Germinal center (tissue), 1 donor: ENCODE results near the gene CXorf49B.
"Not testable (repeated sequence)": the region's sequence is repeated elsewhere in the genome, so short reads cannot be mapped to it uniquely, and the experiment has no call there.

Source experiments
- DNase-seq: peaks from one replicate; pipeline ENCODE4 v3.0.0; 2012; ENCODE audit warnings: mixed read lengths, low spot score

The CXorf49B gene

DNA sequence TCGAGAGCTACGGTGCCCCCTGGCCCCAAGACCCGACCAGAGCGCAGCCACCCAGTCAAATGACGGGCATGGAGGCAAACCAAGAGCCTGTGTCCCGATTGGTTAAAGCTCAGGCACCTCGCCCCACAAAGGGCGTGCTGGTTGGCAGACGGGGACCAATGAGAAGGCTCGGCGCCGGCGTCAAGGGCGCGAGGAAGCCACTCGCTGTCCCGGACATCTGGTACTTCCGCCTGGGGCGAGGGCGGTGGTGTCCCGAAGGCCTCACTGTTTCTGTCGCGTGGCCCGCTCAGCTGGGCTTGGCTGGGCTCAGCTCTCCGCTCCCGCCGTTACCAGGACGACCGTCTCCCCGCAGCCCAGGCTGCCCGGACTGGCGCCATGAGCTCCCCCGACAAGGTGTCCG lies at the start of gene CXorf49B:
Gene CXorf49B (plus strand): TSS at position 301 of the 400 bp plus-strand sequence. CDS start 75 bp downstream, at position 376.
- DNase-seq = not testable (repeated sequence)

DNA sequence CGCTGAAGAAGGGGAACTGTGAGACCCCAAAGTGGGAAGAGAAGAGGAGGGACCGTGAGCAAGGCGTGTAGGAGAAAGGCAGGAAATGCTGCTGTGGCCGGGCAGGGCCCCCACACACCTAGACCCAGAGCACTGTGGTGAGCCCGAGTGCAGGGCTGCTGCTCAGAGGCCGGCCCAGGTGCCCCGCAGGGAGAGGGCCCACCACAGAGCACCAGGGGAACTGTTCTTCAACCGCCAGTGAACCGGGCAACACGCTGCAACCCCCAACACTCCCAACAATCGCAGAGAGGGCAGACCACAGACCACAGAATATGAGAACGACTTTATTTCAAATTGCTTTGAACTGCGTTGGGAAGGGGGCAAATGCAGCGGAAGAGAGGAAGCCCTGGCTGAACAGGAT lies 49.1 kb upstream of the CXorf49B start:
- not testable (repeated sequence) for DNase-seq

DNA sequence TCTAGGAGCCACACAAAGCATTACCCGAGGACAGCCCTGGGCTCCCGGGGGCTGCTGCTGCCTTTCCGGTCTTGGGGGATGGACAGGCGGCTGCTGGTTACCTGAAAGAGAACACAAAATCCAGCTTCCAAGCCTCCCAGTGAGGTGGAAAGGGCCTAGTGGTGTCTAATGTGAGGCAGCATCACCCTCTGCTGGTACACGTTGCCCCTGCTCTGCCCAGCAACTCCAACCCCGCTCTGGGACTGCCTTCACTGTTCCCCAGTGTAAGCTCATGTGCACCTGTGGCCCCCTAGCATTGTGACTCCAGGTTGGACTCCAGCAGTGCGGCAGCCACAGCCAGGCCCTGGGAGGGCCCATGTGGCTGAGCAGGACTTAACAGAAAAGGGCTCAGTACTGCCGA lies 47.6 kb upstream of the CXorf49B start:
- not testable (repeated sequence) for DNase-seq

DNA sequence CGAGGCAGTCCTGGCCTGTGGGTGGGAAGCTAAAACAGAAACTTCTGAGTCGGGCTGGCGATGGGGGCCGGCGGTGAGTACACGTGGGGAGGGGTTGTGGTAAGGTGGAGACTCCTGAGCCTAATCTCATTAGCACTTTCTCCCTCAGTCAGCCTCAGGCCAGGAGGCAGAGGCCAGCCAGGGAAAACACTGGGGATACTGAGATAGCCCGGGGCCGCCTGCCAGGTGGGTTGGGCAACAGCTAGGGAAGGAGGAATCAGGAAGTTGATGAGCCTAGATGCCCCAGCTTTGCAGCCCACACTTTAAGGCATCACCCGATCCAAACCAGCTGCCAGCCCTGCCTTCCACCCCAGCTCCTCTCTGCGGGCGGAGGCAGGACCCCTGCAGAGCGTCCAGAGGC lies 46.8 kb upstream of the CXorf49B start:
- DNase-seq = not testable (repeated sequence)

DNA sequence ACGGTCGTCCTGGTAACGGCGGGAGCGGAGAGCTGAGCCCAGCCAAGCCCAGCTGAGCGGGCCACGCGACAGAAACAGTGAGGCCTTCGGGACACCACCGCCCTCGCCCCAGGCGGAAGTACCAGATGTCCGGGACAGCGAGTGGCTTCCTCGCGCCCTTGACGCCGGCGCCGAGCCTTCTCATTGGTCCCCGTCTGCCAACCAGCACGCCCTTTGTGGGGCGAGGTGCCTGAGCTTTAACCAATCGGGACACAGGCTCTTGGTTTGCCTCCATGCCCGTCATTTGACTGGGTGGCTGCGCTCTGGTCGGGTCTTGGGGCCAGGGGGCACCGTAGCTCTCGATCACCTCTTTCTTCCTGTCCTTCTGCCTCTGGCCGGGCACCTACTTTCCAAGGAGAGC lies 45.0 kb upstream of the CXorf49B start, which contains the start of gene CXorf49:
Gene CXorf49 (minus strand): TSS at position 101 of the 400 bp plus-strand sequence. CDS start 134 bp downstream, outside the sequence.
- not testable (repeated sequence) for DNase-seq

DNA sequence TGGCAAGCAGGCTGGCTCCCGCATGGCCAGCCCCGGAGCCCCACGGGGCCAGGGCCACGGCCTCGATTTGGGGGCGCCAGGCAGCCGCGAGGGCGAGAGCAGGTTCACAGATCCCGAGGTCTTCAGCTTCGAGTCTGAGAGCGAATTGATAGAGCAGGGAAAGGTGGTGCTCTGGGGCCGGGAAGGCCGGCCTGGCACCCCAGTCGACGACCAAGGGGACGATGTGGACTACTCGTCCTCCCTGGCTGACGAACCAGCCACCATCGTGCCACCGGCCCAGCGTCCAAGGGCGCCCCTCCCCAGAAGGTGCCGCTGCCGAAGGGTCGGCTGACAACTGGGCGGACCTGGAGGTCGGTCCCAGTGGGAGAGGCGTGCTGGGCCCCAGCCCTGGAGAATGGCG lies 44.0 kb upstream of the CXorf49B start:
- not testable (repeated sequence) for DNase-seq

DNA sequence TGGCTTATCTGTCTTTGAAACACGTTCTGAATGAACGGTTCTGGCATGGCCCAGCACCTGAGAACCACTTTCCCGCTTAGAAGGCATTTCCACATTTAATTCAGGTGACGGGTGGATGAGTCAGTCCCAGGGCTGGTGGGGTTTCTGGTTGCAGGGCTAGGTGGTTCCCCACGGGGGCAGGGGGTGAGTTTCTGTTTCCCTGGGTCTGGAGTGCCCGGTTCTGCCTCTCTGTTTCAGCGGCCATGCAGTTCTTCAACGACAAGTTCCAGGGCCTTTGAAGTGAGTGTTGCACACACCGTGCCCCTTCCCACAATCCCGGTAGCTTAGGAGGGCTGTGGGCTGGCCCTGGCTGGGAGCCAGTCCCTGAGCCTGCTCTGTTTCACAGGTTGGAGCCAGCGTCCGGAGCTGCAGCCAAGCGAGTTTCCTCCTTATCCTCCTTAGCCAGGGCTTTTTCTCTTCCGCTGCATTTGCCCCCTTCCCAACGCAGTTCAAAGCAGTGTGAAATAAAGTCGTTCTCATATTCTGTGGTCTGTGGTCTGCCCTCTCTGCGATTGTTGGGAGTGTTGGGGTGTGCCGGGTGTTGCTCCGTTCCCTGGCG lies 42.8 kb upstream of the CXorf49B start:
- not testable (repeated sequence) for DNase-seq

DNA sequence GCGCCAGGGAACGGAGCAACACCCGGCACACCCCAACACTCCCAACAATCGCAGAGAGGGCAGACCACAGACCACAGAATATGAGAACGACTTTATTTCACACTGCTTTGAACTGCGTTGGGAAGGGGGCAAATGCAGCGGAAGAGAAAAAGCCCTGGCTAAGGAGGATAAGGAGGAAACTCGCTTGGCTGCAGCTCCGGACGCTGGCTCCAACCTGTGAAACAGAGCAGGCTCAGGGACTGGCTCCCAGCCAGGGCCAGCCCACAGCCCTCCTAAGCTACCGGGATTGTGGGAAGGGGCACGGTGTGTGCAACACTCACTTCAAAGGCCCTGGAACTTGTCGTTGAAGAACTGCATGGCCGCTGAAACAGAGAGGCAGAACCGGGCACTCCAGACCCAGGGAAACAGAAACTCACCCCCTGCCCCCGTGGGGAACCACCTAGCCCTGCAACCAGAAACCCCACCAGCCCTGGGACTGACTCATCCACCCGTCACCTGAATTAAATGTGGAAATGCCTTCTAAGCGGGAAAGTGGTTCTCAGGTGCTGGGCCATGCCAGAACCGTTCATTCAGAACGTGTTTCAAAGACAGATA lies 2.4 kb upstream of the CXorf49B start:
- not testable (repeated sequence) for DNase-seq

DNA sequence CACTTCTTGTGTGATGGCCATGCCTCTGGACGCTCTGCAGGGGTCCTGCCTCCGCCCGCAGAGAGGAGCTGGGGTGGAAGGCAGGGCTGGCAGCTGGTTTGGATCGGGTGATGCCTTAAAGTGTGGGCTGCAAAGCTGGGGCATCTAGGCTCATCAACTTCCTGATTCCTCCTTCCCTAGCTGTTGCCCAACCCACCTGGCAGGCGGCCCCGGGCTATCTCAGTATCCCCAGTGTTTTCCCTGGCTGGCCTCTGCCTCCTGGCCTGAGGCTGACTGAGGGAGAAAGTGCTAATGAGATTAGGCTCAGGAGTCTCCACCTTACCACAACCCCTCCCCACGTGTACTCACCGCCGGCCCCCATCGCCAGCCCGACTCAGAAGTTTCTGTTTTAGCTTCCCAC lies 1.7 kb downstream of the CXorf49B start:
- not testable (repeated sequence) for DNase-seq

DNA sequence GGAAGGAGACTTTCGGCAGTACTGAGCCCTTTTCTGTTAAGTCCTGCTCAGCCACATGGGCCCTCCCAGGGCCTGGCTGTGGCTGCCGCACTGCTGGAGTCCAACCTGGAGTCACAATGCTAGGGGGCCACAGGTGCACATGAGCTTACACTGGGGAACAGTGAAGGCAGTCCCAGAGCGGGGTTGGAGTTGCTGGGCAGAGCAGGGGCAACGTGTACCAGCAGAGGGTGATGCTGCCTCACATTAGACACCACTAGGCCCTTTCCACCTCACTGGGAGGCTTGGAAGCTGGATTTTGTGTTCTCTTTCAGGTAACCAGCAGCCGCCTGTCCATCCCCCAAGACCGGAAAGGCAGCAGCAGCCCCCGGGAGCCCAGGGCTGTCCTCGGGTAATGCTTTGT lies 2.5 kb downstream of the CXorf49B start:
- not testable (repeated sequence) for DNase-seq

DNA sequence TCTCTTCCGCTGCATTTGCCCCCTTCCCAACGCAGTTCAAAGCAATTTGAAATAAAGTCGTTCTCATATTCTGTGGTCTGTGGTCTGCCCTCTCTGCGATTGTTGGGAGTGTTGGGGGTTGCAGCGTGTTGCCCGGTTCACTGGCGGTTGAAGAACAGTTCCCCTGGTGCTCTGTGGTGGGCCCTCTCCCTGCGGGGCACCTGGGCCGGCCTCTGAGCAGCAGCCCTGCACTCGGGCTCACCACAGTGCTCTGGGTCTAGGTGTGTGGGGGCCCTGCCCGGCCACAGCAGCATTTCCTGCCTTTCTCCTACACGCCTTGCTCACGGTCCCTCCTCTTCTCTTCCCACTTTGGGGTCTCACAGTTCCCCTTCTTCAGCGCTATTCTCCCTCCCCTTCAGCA lies 4.0 kb downstream of the CXorf49B start:
- not testable (repeated sequence) for DNase-seq

DNA sequence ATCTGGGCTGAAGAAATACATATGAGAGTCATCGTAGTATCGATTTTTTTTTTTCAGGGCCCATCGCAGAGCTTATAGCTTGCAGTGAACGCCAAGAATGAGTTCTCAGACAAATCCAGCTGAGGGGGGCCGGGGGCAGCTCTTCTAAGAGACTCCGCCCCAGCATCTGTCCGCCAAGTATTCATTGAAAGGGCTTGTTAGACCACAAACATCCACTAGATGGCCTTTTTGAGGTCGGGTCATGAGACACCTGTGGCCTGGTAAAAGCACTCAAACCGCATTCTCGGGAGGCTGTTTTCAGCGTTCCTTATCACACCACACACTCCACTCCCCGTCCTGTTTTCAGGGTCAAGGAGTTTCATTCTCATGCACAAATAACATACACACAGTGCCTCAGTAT lies 15.2 kb downstream of the CXorf49B start:
- DNase-seq = not testable (repeated sequence)

DNA sequence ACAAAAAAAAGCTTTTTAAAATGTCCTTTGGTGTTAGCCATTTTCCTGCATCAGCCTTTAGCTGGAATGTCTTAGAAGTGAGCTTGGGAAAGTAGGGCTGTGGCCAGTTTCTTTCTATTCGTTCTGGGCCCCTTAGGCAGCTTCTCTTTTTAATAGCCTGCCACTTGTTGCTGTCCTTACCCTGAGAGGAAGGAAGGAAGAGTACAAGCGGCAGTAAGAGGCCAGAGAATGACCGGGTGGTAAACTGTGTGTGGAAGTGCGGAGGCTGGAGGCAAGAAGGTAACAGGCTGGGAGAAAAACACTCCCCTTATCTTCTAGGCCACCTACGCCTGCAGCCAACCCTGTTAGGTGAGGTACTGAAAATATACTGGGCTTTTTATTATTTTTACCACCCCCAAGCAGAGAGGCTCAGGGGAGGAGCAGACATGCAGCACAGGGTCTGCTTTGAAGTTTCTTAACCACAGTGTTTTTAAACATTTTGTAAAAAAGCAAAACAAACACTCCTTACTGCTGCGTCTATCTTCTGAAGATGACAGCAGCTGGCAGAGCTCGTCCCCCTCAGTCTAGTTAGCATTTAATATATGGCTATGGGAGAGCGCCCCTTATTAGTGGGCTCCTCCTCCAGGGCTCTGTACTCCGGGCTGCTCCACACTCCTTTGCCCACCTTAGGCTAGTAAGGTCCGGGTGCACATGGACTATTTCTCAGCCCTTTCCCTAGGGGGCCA lies 19.2 kb downstream of the CXorf49B start:
- DNase-seq = not testable (repeated sequence)

DNA sequence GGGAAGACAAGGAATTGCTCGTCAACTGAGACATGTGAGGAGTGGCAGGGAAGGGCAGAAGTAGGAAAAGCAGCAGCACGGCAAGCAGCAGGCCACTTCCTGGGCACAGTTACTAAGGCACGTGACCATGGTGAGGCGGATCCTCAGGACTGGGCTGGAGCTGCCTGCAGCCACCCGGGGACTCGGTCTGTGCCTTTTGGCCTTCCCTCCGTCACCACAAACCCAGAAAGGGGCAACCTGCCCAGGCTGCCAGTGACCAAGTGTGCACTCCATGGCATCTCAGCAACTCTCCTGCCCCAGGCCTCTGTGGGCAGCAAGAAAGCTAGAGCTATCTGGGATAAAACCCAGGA lies 19.8 kb downstream of the CXorf49B start:
- not testable (repeated sequence) for DNase-seq

DNA sequence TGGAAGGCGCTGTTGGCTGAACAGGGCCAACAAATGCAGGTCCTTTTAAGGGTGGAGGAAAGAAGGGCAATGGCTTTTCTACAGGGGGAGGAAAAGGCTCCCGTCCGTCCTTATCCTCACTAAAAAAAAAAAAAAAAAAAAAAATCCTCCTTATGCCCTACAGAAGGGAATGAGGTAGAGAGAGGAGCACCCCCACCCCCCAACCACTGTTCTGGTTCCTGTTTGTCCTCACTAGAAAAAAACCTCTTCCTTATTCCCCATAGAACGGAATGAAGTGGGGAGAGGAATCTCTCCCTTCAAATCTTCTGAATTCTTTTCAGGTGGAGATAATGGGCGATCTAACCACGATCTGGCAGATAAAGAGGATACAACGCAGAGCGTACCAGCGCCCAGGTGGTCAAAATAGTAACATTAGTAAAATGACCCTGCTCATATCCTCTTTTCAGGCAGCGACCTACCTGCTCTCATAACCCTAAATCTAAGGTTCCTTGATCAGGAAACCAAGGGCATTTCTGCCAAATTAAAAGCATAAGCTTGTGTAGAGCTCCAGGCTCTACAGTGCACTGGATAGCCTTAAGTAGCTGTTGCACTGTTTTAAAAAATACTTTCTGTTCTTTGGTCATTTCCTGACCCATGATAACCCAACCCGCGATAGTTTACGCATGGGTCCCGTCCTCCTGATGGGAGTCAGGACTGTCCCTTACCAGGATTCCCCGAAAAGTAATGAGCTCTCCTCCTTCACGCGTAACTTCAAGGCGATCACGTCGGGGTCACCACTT lies 20.6 kb downstream of the CXorf49B start:
- not testable (repeated sequence) for DNase-seq

DNA sequence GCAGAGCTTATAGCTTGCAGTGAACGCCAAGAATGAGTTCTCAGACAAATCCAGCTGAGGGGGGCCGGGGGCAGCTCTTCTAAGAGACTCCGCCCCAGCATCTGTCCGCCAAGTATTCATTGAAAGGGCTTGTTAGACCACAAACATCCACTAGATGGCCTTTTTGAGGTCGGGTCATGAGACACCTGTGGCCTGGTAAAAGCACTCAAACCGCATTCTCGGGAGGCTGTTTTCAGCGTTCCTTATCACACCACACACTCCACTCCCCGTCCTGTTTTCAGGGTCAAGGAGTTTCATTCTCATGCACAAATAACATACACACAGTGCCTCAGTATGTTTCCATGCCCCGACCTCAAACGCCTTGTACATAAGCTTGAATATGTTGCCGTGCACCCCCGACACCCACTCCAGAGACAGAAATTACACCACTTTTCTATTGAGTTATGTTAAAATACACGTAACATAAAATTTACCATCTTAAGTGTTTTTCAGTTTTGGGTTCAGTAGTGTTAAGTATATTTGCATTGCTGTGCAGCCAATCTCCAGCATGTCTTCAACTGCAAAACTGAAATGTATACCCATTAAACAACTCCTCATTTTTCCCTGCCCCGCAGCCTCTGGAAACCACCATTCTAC lies 21.3 kb downstream of the CXorf49B start:
- DNase-seq = not testable (repeated sequence)

DNA sequence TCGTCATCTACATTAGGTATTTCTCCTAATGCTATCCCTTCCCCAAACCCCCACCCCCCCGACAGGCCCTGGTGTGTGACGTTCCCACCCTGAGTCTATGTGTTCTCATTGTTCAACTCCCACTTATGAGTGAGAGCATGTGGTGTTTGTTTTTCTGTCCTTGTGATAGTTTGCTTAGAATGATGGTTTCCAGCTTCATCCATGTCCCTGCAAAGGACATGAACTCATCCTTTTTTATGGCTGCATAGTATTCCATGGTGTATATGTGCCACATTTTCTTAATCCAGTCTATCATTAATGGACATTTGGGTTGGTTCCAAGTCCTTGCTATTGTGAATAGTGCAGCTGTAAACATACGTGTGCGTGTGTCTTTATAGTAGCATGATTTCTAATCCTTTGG lies 43.3 kb downstream of the CXorf49B start:
- not testable (repeated sequence) for DNase-seq

DNA sequence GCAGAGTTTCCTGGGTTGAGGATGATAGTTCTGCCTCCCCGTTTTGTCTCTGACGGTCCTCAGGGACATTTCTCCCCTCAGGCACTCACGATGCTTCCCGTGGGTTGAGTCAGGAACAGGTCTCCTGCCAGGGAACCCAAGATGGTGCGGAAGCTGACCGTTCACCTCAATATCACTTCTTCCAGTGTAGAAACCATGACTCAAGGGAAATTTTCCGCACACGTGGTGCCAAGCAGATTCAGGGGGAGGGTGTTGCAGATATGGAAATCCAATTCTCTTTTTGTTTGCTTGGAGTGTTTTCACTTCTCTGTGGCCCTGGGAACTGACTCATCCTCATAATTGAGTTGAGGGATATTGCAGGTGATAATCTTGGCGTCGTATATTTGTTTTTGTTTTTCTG lies 46.7 kb downstream of the CXorf49B start:
- no peak for DNase-seq

DNA sequence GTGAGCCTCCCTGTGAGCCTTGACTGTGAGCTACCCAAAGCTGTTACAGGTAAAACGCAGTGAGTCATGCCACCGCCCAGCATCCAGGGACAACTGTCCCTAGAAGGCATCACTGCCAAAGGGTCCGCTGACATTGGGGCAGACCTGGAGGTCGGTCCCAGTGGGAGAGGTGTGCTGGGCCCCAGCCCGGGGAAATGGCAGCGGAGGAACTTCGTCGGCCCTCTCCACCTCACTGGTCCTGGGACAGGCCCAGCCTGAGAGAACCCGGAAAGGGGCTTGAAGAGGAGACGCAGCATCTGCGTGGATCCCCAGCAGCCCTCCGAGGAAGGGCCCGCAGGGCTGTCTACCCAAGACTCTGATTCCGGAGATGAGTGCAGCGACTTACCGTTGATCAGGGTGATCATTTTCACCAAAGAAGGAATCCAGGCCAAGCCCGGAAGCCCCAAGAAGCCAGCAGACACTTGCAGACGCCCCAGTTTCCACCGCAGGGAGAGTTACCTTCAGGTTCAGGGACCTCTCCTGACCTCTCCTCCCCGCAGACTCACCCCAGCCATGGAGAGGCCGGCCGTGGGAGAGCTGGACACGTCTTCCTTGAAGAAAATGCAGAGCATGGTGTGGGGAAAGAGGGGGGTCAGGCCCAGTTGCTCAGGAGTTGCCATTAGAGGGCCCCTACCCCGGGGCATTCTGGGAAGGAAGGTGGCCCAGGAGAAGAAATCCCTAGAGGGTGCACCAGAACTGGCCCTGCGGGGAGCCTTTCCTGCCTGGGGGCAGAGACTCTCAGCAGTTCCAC lies 51.2 kb downstream of the CXorf49B start:
- DNase-seq = no peak

DNA sequence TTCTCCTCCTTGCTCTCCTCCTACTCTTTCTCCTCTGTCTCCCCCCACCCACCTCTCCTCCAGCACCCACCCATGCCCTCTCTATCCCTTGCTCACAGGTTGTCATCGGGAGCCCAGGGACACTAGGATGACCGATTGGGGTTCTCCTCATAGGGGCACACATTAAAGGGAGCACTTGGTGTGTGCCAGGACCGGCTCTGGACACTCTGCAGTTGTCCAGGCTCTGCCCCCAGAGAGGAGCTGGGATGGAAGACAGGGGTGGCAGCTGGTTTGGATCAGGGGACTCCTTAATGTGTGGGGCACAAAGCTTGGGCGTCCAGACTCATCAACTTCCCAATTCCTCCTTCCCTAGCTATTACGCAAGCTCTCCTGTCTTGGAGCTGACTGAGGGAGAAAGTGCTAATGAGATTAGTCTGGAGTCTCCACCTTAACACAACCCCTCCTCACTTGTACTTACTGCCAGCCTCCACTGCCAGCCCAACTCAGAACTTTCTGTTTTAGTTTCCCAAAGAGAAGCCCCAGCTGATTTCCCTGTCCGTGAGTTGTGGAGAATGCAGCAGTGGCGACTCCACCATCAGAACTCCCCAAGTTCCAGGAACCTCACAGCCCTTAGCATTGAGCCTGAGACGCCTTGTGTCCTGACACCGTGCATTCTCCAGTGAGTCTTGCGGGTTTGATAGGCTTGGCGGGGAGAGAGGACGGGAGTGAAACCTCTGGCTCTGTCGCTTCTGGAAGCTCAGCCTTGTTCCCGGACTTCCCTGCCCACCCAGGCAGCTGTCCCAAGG lies 52.2 kb downstream of the CXorf49B start:
- no peak for DNase-seq

DNA sequence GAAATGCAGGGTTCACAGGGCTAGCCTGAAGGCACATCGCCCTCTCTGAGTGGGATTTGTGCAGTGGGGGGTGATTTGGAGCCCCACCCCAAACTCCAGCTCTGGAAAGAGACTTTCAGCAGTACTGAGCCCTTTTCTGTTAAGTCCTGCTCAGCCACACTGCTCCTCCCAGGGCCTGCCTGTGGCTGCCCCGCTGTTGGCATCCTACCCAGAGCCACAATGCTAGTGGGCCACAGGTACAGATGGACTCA lies 52.7 kb downstream of the CXorf49B start:
- no peak for DNase-seq
